CD4-positive, alpha-beta T cell treated with Interleukin-10 for 1 hour (primary cell): ENCODE measurements around the gene KASH5.
A peak's percentile ranks its signal among the peaks of the same experiment; 100 is the strongest.

Experiments used
- DNase-seq: peaks from one replicate; pipeline ENCODE4 v3.0.0-alpha.2; 2020

The KASH5 gene

DNA sequence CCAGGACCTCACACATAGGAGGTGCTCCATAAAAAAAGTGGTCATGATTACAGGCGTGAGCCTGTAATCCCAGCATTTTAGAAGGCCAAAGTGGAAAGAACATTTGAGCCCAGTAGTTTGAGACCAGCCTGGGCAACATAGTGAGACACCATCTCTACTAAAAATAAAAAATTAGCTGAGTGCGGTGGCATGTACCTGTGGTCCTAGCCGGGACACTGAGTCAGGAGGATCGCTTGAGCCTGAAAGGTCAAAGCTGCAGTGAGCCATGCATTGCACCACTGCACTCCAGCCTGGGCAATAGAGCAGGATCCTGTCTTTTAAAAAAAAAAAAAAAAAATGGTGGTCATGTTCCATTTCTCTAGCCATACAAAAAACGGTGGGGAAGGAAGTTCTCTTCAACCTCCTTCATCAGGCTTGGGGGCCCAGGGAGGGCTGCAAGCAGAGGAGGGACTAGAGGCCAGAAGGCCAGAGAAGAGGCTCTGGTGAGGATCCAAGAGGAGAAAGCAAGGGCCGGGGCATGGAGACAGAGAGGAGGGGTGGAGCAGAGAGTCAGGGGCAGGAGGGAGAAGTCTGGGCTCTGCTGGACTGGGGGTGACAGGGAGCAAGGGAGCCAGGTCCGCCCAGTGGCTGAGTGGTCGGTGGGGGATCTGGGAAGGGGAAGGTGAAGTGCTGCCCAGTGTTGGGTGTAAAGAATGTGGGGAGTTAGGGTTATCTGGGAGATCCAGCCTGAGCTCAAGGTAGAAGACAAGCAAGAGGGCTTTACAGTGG lies 8.9 kb downstream of the KASH5 start:
- DNase-seq, result no peak

DNA sequence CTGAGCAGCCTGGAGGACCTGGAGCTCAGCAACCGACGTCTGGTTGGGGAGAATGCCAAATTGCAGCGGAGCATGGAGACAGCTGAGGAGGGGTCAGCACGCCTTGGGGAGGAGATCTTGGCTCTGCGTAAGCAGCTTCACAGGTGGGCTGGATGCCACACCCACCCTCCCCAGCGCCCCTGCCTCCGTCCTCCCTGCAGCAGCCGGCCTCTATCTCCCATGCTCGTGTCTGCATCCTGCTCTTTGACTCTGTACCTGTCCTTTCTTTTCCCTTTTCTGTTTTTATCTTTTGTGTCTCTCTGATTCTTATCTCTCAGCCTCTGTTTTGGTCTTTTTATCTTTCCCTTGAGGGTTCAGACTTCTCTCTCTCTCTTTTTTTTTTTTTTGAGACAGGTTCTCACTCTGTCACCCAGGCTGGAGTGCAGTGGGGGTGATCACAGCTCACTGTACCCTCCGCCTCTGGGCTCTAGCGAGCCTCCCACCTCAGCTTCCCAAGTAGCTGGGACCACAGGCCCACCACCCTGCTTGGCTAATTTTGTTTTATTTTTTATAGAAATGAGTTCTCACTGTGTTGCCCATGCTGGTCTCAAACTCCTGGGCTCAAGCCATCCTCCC lies 10.1 kb downstream of the KASH5 start:
- no peak for DNase-seq

DNA sequence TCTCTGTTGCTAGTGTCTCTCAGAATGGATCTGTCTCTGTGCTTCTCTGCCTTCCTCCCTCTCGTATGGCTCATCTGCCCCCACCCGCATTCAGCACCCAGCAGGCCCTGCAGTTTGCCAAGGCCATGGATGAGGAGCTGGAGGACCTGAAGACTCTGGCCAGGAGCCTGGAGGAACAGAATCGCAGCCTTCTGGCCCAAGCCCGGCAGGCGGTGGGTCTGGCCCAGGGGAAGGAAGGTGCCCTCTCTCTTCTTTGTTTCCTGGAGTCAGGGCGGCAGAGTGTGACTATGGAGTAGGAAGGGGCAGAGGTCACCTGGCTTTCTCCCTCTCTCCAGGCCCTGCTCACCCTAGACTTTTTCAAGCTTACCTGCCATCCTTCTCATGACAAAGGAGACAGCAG lies 10.9 kb downstream of the KASH5 start:
- DNase-seq, result no peak

DNA sequence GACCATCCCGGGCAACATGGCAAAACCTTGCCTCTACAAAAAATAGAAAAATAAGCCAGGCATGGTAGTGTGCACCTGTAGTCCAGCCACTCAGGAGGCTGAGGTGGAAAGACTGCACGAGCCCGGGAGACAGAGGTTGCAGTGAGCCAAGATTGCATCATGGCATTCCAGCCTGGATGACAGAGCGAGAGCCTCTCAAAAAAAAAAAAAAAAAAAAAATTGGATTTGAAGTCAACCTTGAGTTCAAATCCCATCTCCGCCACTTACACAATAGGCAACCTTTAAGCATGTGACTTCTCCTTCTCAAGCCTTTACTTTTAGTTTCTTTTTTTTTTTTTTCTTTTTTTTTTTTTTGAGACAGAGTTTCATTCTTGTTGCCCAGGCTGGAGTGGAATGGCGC lies 12.0 kb downstream of the KASH5 start:
- no peak for DNase-seq

DNA sequence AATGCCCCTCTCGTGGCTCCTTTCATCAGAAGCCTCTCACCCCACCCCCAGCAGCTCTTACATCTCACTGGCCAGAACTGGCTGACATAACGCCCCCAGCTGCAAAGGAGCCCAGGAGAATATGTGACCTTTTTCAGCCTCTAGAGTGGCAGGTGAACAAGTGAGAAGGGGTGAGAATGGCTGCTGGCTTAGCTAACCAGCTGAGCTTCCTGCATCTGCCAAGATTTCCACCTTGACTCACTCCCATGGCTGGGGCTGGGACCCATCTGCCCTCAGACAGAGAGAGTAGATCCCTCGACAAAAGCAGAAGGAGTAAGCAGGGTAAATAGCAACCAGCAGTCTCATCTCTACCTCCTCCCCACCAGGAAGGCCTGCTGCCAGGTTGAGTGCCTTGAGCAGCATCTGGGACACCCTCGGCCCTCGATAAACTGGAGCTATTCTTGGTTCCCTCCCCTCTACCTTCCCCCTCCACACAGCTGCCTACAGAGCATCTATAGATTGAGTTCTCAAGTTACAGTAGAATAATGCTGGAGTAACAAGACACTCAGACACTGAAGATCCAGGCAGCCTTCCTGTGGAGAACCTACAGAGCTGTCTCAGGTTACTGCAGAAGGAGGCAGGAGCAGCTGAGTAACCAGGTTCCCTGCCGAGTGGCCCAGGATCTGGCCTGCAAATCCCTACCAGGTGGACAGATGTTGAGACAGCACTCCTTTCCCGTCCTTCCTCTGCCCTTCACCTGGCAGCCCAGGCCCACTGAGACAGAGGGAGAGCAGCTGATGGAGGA lies 15.5 kb downstream of the KASH5 start:
- no peak for DNase-seq

DNA sequence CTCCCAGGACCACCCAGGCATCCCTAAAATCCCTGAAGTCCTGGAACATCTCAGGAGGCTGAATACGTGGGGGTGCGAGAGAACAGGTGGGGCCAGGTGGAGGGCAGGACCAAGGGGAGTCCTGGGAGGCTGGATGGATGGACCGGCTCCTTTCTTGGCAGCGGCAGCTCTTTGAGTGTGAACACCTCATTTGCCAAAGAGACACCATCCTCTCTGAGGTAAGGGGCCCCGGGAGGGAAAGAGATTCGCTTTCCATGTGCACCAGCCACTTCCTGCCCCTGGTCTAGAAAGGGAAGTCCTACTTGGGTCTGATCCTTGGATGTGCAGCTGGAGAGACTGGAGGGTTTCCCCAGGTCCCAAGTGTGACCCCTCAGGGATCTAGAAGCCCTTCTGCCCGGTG lies 19.0 kb downstream of the KASH5 start:
- no peak for DNase-seq

DNA sequence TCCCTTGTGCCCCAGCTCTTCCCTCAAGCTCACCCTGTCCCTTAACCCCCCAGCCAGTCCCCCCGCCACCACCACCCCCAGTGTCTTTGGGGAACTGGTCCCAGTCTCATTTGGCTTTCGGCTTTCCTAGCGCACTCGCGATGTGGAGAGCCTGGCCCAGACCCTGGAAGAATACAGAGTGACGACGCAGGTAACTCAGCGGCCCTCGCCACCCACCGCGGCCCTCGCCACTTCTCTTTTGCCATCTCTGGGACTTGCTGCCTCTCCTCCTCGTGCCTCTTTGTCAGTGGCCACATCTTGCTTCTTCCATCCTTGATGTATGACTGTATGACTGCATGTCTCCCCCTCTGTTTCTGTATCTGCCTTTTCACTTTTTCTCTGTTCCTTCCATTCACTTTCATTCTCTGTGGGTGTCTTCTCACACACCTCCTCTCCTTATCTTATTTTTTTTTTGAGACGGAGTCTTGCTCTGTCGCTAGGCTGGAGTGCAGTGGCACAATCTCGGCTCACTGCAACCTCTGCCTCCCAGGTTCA lies 19.5 kb downstream of the KASH5 start:
- DNase-seq, result no peak

DNA sequence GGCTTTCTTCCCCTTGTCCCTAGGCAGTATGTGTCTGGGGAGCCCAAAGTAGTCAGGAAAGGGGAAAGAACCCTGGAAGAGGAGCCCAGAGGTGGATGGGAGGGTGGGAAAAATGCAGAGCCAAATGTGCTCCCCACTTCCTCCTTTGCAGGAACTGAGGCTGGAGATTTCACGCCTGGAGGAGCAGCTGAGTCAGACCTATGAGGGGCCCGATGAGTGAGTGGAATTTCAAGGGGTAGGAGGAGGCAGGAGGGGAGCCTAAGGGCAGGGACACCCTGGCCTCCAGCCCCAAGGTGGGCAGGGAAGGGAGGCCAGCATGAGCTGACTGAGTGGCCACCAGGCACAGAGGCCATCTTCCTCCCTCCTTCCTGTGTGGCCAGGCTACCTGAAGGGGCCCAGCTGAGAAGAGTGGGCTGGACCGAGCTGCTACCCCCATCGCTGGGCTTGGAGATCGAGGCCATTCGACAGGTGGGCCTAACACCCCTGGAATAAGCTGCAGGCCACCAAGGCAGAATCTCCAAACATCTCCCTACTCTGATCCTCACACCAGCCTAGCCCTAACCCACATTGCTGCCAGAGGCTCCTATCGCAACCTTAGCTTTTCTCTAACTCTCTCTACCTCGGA lies 20.9 kb downstream of the KASH5 start:
- DNase-seq, result no peak

DNA sequence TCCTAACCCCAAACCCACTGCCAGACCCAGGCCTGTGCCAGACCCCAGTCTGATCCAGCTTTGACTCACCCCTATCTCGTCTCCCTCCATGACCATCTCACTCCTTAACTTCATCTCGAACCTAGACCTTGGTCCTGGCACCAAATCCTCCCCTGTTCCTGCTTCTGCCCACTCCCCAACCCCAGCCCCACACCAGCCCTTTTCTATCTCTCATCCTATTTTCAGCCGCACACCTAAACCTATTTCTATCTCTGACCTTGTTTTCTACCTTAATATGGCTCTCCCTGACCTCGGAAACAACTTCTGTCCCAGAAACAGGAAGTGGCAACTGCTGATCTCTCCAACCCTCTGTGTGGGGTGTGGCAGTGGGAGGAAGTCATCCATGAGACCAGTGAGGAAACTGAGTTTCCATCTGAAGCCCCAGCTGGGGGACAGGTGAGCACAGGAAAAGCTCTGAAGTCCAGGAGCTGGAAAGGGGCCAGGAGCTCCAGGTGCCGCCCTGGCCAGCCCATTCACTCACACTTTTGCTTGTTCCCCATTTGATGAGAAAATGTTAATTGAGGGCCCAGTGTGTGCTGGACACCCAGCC lies 21.5 kb downstream of the KASH5 start:
- DNase-seq, result peak; percentile 47

DNA sequence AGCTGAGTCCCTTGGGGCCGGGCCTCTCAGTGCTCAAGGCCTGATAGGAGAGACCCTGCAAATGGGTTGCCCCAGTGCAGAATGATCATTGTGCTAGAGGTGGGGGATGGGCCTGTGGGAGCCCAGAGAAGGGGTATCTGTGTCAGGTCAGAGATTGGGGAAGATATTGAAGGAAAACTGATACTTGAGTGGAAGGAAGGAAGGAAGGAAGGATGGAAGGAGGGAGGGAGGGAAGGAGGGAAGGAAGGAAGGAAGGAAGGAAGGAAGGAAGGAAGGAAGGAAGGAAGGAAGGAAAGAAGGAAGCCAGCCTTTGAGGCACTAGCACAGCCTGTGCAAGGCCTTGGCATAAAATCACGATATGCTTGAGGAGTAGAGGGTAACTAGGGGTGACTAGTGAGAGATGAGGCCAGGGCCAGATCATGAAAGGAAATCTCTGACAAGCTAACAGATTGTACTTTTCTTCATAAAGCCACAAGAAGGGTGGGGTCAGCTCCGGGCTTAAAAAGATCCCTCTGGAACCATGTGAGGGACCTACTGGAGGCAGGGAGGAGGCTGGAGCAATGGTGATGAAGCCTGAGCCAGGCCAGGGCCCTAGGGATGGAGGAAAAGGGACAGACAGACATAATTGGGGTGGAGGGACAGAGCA lies 23.8 kb downstream of the KASH5 start:
- no peak for DNase-seq

DNA sequence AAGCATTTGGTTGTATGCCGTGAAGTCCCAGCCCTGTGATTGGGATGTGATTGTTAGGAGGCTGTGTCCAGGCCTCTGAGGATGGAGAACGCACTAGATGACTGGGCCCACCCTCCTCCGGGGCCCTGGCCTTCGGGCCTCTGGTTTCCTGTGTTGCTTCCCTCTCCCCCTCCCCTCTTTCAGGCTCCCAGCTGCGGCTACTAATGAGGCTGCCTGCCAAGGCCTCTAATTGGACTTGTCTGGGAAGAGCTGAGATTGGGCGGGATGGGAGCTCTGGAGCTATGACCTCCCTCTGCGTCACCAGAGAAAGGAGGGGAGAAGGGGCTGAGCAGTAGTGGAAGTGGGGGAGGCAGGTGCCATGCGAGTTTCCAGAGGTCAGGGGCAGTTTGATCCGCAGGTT lies 25.3 kb downstream of the KASH5 start:
- DNase-seq, result no peak

DNA sequence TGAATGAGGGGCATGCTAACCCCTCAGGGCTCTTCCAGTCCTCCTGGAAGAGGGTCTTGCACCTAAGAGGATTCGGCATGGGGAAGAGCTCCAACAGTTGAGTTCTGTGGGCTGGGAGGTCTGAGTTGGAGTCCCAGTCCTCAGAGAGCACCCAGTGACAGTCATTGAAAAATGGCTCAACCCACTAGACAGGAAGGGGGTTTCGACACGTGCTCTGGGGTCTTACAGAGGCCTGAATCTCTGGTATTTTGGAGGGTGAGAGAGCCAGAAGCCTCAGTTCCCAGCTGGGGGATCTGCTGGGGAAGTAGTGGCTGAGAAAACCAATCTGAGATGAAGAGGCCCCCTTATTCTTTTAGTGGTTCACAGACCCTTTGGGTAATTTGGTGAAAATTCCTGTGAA lies 26.2 kb downstream of the KASH5 start:
- no peak for DNase-seq

DNA sequence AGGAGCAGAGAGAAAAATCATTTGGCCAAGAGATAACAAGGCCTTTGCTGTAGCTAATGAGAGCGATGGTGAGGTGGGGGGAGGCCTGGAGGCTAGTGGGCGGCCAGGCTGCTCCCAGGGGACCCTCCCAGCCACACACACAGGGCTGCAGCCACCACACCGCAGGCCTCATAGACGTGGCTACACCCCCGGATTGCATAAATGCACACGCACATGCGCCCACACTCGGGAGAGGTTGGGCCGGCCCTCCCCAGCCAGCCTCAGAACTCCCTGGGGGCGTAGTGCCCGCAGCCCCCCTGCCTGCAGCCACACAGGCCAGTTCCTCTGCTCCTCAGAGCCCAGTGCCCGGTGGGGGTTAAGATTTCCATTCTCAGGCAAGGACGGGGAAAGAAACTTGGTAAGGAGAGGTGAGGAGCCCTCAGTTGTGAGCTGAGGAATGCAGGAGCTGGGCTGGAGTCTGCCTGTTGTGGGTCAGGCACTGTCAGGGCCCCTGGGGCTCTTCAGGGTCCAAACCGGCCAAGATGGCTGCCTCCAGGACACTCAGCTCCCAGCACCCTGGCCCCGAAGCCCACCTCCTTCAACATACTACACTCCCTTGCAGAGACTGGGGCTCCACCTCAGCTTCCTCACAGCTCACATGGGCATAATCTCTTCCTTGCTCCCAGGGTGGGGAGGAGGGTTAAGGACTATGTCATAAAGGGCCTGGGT lies 27.2 kb downstream of the KASH5 start:
- DNase-seq, result no peak

DNA sequence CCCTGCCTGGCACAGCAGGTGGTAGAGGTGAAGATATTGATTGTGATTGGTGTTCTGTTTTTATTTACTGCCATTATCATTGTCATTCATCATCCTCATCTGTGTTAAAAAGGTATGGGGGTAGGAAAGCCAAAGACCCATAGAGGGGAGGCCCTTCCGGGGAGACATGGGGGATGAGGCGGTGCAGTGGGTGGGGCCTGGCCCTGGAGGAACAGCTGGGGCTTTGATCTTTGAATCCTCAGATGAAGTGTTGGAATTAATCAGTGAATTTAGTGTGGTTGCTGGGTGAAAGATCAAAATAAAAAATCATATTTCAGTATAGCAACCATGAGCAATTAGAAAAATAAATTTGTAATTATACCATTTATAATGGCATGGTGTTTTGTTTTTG lies 27.8 kb downstream of the KASH5 start:
- no peak for DNase-seq

DNA sequence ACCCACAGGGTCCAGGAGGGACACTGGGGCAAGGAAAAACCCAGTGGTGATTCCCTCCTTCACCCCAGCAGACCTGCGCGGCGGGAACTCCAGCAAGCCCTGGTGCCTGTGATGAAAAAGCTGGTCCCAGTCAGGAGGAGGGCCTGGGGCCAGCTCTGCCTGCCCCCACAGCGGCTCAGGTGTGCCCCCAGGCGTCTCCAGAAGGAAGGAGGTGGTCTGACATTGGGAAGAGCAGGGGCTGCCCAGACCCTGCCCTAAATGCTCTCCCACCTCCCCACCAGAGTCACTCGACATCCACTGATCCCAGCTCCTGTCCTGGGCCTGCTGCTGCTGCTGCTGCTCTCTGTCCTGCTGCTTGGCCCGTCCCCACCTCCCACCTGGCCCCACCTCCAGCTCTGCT lies 29.0 kb downstream of the KASH5 start:
- no peak for DNase-seq

DNA sequence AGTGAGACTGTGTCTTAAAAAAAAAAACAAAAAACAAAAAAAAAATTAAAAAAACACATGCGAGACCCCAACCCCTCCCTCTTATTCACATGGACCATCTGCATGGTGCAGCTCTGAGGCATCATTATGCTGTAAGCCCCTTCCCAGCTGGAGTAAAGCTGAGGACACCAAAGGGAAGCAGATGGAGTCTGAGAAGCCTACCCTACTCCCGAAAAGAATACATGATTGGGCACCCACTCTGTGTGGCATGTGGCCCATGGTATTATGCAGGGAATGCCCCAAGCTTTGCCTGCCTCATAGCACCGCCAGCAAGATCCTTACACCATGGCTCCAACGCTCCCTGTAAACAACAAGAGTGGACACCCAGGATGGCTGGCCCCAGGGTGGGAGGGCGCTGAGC lies 30.5 kb downstream of the KASH5 start:
- DNase-seq, result no peak

DNA sequence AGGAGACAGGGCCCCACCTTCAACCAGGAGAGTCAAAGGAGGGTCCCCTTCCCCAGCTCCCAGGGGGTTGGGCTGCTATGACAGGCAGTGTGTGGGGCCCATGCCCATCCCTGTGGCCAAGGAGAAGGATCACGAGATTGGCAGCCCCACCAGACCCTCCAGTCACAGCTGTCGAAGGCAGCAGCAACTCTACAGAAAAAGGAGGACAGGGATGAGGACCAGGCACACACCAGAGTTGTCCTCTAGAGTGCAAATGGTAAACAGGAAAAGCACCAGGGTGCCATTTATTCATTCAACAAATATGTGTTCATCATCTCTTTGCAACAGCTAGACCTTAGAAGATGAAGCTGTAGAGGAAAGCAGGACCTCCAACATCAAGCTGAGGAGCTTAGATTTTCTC lies 31.1 kb downstream of the KASH5 start:
- no peak for DNase-seq

DNA sequence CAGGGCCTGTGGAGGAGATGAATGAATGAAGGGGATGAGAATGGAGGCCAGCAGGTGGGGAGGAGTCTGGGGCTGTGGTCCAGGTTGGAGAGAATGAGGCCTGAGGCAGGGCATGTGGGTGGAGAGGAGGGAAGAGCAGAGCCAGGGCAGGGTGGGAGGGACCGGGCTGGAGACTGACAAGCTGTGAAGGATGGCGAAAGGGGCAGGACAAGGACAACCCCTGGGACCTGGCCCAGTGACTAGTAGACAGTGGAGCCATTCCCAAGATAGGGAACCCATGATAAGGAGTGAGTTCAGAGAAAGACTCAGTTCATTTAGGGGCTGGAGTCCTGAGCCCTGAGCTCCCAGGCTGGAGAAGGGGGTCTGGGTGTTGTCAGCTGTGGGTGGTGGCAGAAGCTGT lies 32.2 kb downstream of the KASH5 start:
- no peak for DNase-seq

DNA sequence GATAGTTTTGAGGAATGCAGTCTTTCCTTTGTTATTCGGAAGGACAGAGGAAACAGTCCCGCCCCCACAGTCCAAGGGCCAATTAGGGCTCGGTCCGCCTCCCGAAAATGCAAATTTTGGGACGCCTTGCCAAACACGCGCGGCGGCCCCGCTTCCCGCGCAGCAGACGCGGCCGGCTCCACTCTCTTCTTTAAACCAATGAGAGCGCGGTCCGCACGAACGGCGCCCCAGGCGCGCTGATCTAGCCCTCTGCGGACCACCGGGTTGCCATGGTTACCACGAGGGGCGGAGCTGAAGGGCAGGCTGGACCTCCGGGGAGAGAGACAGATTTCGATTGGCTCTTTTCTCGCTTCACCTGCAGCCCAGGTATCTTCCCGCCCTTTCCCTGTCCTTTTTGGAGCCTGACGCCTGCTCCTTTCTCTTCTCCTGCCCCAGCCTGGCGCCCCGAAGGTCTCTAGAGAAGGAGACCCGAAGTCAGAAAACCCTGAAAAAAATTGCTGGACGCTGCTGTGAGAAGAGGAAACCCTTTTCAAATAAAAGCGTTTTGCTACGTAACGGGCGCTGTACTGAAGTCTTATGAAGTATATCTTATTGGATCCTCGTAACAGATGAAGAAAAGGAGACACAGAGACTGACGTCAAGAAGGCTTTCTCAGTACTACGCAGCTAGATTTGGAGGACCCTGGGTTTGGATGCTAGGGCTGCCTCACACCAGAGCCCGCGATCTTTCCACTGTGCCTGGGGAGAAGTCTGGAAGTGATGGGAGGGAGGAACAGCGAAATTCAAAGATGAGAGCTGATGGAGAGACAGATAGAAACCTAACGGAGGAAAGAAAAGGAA lies 33.2 kb downstream of the KASH5 start:
- peak; percentile 45 for DNase-seq

DNA sequence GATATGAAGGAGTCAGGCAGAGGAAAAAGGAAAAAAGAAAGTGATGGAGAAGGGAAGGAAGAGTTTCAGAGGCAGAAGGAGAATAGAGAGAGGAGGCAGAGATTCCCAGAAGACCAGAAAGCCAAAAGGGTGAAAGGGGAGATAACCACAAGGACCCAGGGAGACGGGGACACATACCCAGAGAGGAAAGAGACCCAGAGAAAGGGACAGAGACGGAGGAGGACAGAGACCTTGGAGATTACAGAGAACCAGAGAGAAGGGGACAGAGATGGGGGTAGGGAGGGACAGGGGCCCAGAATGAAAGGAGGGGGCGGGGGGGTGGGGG lies 33.8 kb downstream of the KASH5 start:
- DNase-seq, result no peak
